Measurements from ENCODE around the gene ZNF385A.

Gene ZNF385A

GRCh38 chr12:54384591-54385041, at the start of gene ZNF385A:
TSS of gene ZNF385A (minus strand) at chr12:54384733. CDS start at chr12:54384514, 219 bp downstream.
- TF ChIP-seq CTCF (IDR thresholded peaks at IDR 0.05; ENCODE audit: low read depth, low read length, missing control alignments): no peak
- DNase-seq (ENCODE audit: low read depth): no peak
- H3K4me3 ChIP-seq (ENCODE audit: low read depth, low read length): no peak within 1 kb of the TSS

- TF ChIP-seq CTCF (IDR thresholded peaks at IDR 0.05; ENCODE audit: low read depth, low read length, missing control alignments): no peak
- DNase-seq (ENCODE audit: low read depth): no peak
- H3K4me3 ChIP-seq (ENCODE audit: low read depth, low read length): no peak overlapping the region
These were observed 48.3 kb upstream of the ZNF385A start for GRCh38 chr12:54432815-54433164.

GRCh38 chr12:54431911-54432814, 47.6 kb upstream of the ZNF385A start:
- TF ChIP-seq CTCF (IDR thresholded peaks at IDR 0.05; ENCODE audit: low read depth, low read length, missing control alignments): no peak
- no peak for DNase-seq (ENCODE audit: low read depth)
- no peak overlapping the region for H3K4me3 ChIP-seq (ENCODE audit: low read depth, low read length)

GRCh38 chr12:54430471-54431069, 46.0 kb upstream of the ZNF385A start:
- DNase-seq (ENCODE audit: low read depth): no peak
- no peak overlapping the region for H3K4me3 ChIP-seq (ENCODE audit: low read depth, low read length)
- no peak for TF ChIP-seq CTCF (IDR thresholded peaks at IDR 0.05; ENCODE audit: low read depth, low read length, missing control alignments)

- no peak overlapping the region for H3K4me3 ChIP-seq (ENCODE audit: low read depth, low read length)
- DNase-seq (ENCODE audit: low read depth): no peak
- TF ChIP-seq CTCF (IDR thresholded peaks at IDR 0.05; ENCODE audit: low read depth, low read length, missing control alignments): no peak
These were observed 44.5 kb upstream of the ZNF385A start for GRCh38 chr12:54429014-54429471.

GRCh38 chr12:54428050-54429013, 43.8 kb upstream of the ZNF385A start:
- TF ChIP-seq CTCF (IDR thresholded peaks at IDR 0.05; ENCODE audit: low read depth, low read length, missing control alignments): no peak
- no peak overlapping the region for H3K4me3 ChIP-seq (ENCODE audit: low read depth, low read length)
- DNase-seq (ENCODE audit: low read depth): no peak

All from GM12864 (cell line).